Smooth muscle cell (in vitro differentiated cells): ENCODE results near the gene PALD1. TPM values are rescaled to one million over a fixed set of nuclear protein-coding genes. Genes with fewer than 3 reads are reported as not detected.

Experiments used
- DNase-seq: peaks from one replicate; lab custom pipeline; 2025; ENCODE audit not compliant: unreplicated experiment; lab: John Stamatoyannopoulos, UW
- H2AFZ ChIP-seq: fragments of 200-600 bp; sonication (generic); 2 replicates; pipeline ENCODE4 v1.6.0; 2016; ENCODE audit warnings: antibody characterized with exemption, low read depth, mild to moderate bottlenecking
- H3F3A ChIP-seq: fragments of 200-600 bp; sonication (generic); 2 replicates; pipeline ENCODE4 v1.6.0; 2017; ENCODE audit warnings: antibody characterized with exemption, low read depth
- H3K27ac ChIP-seq: fragments of 200-600 bp; sonication (generic); 2 replicates; pipeline ENCODE4 v1.5.1; 2016; ENCODE audit warnings: low read depth, mild to moderate bottlenecking
- H3K27me3 ChIP-seq: fragments of 200-600 bp; sonication (generic); 2 replicates; pipeline ENCODE4 v1.6.1; 2016; ENCODE audit warnings: low read depth, mild to moderate bottlenecking
- H3K36me3 ChIP-seq: fragments of 200-600 bp; sonication (generic); 2 replicates; pipeline ENCODE4 v1.5.1; 2016; ENCODE audit warnings: low read depth
- H3K4me1 ChIP-seq: fragments of 200-600 bp; sonication (generic); 2 replicates; pipeline ENCODE4 v1.5.1; 2016; ENCODE audit warnings: low read depth
- H3K4me2 ChIP-seq: fragments of 200-600 bp; sonication (generic); 2 replicates; pipeline ENCODE4 v1.6.0; 2016; ENCODE audit warnings: mild to moderate bottlenecking
- H3K4me3 ChIP-seq: fragments of 200-600 bp; sonication (generic); 2 replicates; pipeline ENCODE4 v1.5.1; 2016; ENCODE audit warnings: mild to moderate bottlenecking
- H3K79me2 ChIP-seq: fragments of 200-600 bp; sonication (generic); 2 replicates; pipeline ENCODE4 v1.6.0; 2016; ENCODE audit warnings: low read depth, mild to moderate bottlenecking
- H3K9ac ChIP-seq: fragments of 200-600 bp; sonication (generic); 2 replicates; pipeline ENCODE4 v1.6.0; 2016; ENCODE audit warnings: low read depth
- H3K9me3 ChIP-seq: fragments of 200-600 bp; sonication (generic); replicated peaks from 2 replicates; pipeline ENCODE4 v1.5.1; 2016; ENCODE audit warnings: low read depth
- H4K20me1 ChIP-seq: fragments of 200-600 bp; sonication (generic); 2 replicates; pipeline ENCODE4 v1.6.0; 2016; ENCODE audit warnings: low read depth
- CTCF ChIP-seq: fragments of 200-600 bp; sonication (generic); IDR thresholded peaks from 2 replicates; pipeline ENCODE4 v1.5.1; 2017; ENCODE audit warnings: borderline replicate concordance, mild to moderate bottlenecking, antibody characterized with exemption; ENCODE audit not compliant: insufficient read depth, poor library complexity, severe bottlenecking
- WGBS: methylation state at CpG from one replicate; pipeline ENCODE4 v1.1.7; 2016; ENCODE audit warnings: low lambda C conversion rate; 5-methylcytosine and 5-hydroxymethylcytosine counted together
- polyA plus RNA-seq: library from polyadenylated mRNA; unstranded; fragments of >200 nt; fragmentation: Nextera tagmentation; extraction: Ambion mirVana; gene quantifications from 2 replicates; pipeline ENCODE4 v1.2.1, GENCODE V29; 2016
- total RNA-seq: library from RNA; depleted of rRNA; stranded (reverse); fragments of >200 nt; gene quantifications from 2 replicates; pipeline ENCODE4 v1.2.3, GENCODE V29; 2014

PALD1 gene
- total and polyA plus RNA-seq, 2 experiments from 2014 or later, result 1.4 to 2.2 TPM

- no peaks in the 10 kb centered on the region for H3K27me3 ChIP-seq
- no peak overlapping the region for H3K27ac ChIP-seq
- no peak for DNase-seq
- H3K79me2 ChIP-seq, result no peaks in the 10 kb centered on the region
- no peak overlapping the region for H2AFZ ChIP-seq
- H3K4me1 ChIP-seq, result peaks cover 23% of the 10 kb centered on the region
- H3K4me3 ChIP-seq, result no peak overlapping the region
- H3K9me3 ChIP-seq, result no peaks in the 10 kb centered on the region
- H4K20me1 ChIP-seq, result no peaks in the 10 kb centered on the region
- no peak overlapping the region for H3K4me2 ChIP-seq
- 87% methylated on average over 13 of the region's 13 CpGs for WGBS
- no peaks in the 10 kb centered on the region for H3F3A ChIP-seq
- no peaks in the 10 kb centered on the region for H3K36me3 ChIP-seq
- TF ChIP-seq CTCF, result no peak
- no peak overlapping the region for H3K9ac ChIP-seq
Observed at GRCh38 chr10:70496341-70497119, 18.0 kb downstream of the PALD1 start.

- no peak for TF ChIP-seq CTCF
- H3F3A ChIP-seq, result no peaks in the 10 kb centered on the region
- H3K27ac ChIP-seq, result no peak overlapping the region
- no peaks in the 10 kb centered on the region for H3K9me3 ChIP-seq
- no peak overlapping the region for H2AFZ ChIP-seq
- H4K20me1 ChIP-seq, result no peaks in the 10 kb centered on the region
- H3K9ac ChIP-seq, result no peak overlapping the region
- no peak overlapping the region for H3K4me2 ChIP-seq
- H3K4me1 ChIP-seq, result peaks cover 23% of the 10 kb centered on the region
- H3K79me2 ChIP-seq, result no peaks in the 10 kb centered on the region
- H3K36me3 ChIP-seq, result no peaks in the 10 kb centered on the region
- 100% methylated on average over 12 of the region's 13 CpGs for WGBS
- no peak overlapping the region for H3K4me3 ChIP-seq
- no peak for DNase-seq
- H3K27me3 ChIP-seq, result no peaks in the 10 kb centered on the region
Observed at GRCh38 chr10:70497120-70497545, 18.6 kb downstream of the PALD1 start.

GRCh38 chr10:70498970-70499835, 20.6 kb downstream of the PALD1 start:
- H3K79me2 ChIP-seq, result no peaks in the 10 kb centered on the region
- H3K4me1 ChIP-seq, result peaks cover 12% of the 10 kb centered on the region
- no peak overlapping the region for H3K4me2 ChIP-seq
- no peak overlapping the region for H3K27ac ChIP-seq
- TF ChIP-seq CTCF, result no peak
- 70% methylated on average over 10 of the region's 10 CpGs for WGBS
- H3K36me3 ChIP-seq, result no peaks in the 10 kb centered on the region
- no peak overlapping the region for H3K4me3 ChIP-seq
- no peak overlapping the region for H3K9ac ChIP-seq
- H3K9me3 ChIP-seq, result no peaks in the 10 kb centered on the region
- H3F3A ChIP-seq, result no peaks in the 10 kb centered on the region
- no peaks in the 10 kb centered on the region for H4K20me1 ChIP-seq
- H2AFZ ChIP-seq, result no peak overlapping the region
- DNase-seq, result no peak
- H3K27me3 ChIP-seq, result no peaks in the 10 kb centered on the region
